IMR-90 (cell line): ENCODE results near the gene GPC6. TPM values are rescaled to one million over a fixed set of nuclear protein-coding genes. Genes with fewer than 3 reads are reported as not detected.

Source experiments
- ATAC-seq: fragments of 200-7000 bp; cut with Tn5 transposase; 2 replicates; pipeline ENCODE4 v1.9.1; 2020; ENCODE audit warnings: low read depth, mild to moderate bottlenecking, moderate library complexity
- BruUV-seq: library from RNA; stranded (reverse); fragments of 400-500 nt; replicated peaks from 2 replicates; lab custom pipeline; 2021; lab: Mats Ljungman, UMichigan
- CTCF ChIA-PET: fragments of 300-600 bp; formaldehyde crosslinking; extraction: SDS; loops from one replicate; lab custom pipeline; 2021; ENCODE audit warnings: antibody characterized with exemption; lab: Yijun Ruan, JAX
- POLR2A ChIA-PET: fragments of 300-600 bp; sonication (Branson Sonifier 250); formaldehyde crosslinking; loops from one replicate; lab custom pipeline; 2022; ENCODE audit warnings: antibody characterized with exemption; ENCODE audit not compliant: unreplicated experiment; lab: Charles Lee
- DNase-seq: peaks from one replicate; pipeline ENCODE4 v3.0.0; 2013
- H2AFZ ChIP-seq: replicated peaks from 2 replicates; pipeline ENCODE3; 2013; ENCODE audit warnings: low read length, mild to moderate bottlenecking; ENCODE audit not compliant: poor library complexity
- H2AK5ac ChIP-seq: 2 replicates; pipeline ENCODE4 v1.6.1; 2013; ENCODE audit warnings: low read depth, low read length, inconsistent platforms
- H2AK9ac ChIP-seq: replicated peaks from 2 replicates; pipeline ENCODE3; 2013; ENCODE audit warnings: mild to moderate bottlenecking, low read depth, low read length, moderate library complexity; ENCODE audit not compliant: poor library complexity
- H2BK120ac ChIP-seq: 2 replicates; pipeline ENCODE4 v1.6.1; 2013; ENCODE audit warnings: low read depth, low read length, inconsistent platforms
- H2BK15ac ChIP-seq: 3 replicates; pipeline ENCODE4 v1.6.1; 2013; ENCODE audit warnings: low read depth, low read length, inconsistent platforms
- H2BK20ac ChIP-seq: 2 replicates; pipeline ENCODE4 v1.6.1; 2013; ENCODE audit warnings: low read depth, mild to moderate bottlenecking, inconsistent platforms, low read length, moderate library complexity
- H2BK5ac ChIP-seq: 2 replicates; pipeline ENCODE4 v1.6.1; 2013; ENCODE audit warnings: mild to moderate bottlenecking, low read depth, low read length, inconsistent platforms; ENCODE audit not compliant: poor library complexity, severe bottlenecking
- H3K14ac ChIP-seq: replicated peaks from 2 replicates; pipeline ENCODE4 v1.6.1; 2013; ENCODE audit warnings: low read depth, low read length, inconsistent platforms
- H3K18ac ChIP-seq: 2 replicates; pipeline ENCODE4 v1.6.1; 2013; ENCODE audit warnings: low read depth, low read length, control low read depth
- H3K23ac ChIP-seq: 2 replicates; pipeline ENCODE4 v1.6.1; 2013; ENCODE audit warnings: low read depth, low read length, inconsistent platforms
- H3K27ac ChIP-seq: 2 replicates; pipeline ENCODE4 v1.5.1; 2013; ENCODE audit warnings: mild to moderate bottlenecking, control low read depth, low read length; ENCODE audit not compliant: insufficient read depth
- H3K27me3 ChIP-seq: 2 replicates; pipeline ENCODE4 v1.6.1; 2013; ENCODE audit warnings: low read length; ENCODE audit not compliant: control insufficient read depth, insufficient read depth
- H3K36me3 ChIP-seq: 2 replicates; pipeline ENCODE4 v1.6.1; 2013; ENCODE audit warnings: low read length, mixed read lengths; ENCODE audit not compliant: control insufficient read depth, insufficient read depth
- H3K4ac ChIP-seq: 2 replicates; pipeline ENCODE4 v1.6.1; 2013; ENCODE audit warnings: low read depth, low read length, inconsistent platforms
- H3K4me1 ChIP-seq: 2 replicates; pipeline ENCODE4 v1.6.1; 2013; ENCODE audit warnings: low read length, mixed read lengths; ENCODE audit not compliant: control insufficient read depth, insufficient read depth
- H3K4me2 ChIP-seq: 2 replicates; pipeline ENCODE4 v1.6.1; 2013; ENCODE audit warnings: low read depth, mild to moderate bottlenecking, control low read depth, low read length, moderate library complexity
- H3K4me3 ChIP-seq: 2 replicates; pipeline ENCODE4 v1.5.1; 2013; ENCODE audit warnings: low read depth, mild to moderate bottlenecking, control low read depth, low read length, moderate library complexity; ENCODE audit not compliant: insufficient read depth
- H3K56ac ChIP-seq: 2 replicates; pipeline ENCODE4 v1.6.1; 2013; ENCODE audit warnings: low read length, inconsistent platforms; ENCODE audit not compliant: insufficient read depth; ENCODE audit errors: extremely low read depth
- H3K79me1 ChIP-seq, 2 experiments: 2 replicates each; pipeline ENCODE4 v1.6.1; 2013; ENCODE audit warnings: low read length in 2 of 2, inconsistent platforms in 1 of 2, low read depth in 1 of 2
- H3K9ac ChIP-seq: 2 replicates; pipeline ENCODE4 v1.6.1; 2013; ENCODE audit warnings: low read depth, low read length, control low read depth
- H3K9me1 ChIP-seq: 2 replicates; pipeline ENCODE4 v1.6.1; 2013; ENCODE audit warnings: low read length, inconsistent platforms; ENCODE audit not compliant: insufficient read depth
- H3K9me3 ChIP-seq: 2 replicates; pipeline ENCODE4 v1.6.1; 2013; ENCODE audit warnings: low read length; ENCODE audit not compliant: control insufficient read depth, insufficient read depth
- H4K20me1 ChIP-seq: 2 replicates; pipeline ENCODE4 v1.6.1; 2013; ENCODE audit warnings: low read length, inconsistent platforms; ENCODE audit not compliant: insufficient read depth
- H4K5ac ChIP-seq: 2 replicates; pipeline ENCODE4 v1.6.1; 2013; ENCODE audit warnings: mild to moderate bottlenecking, low read depth, low read length, control low read depth
- H4K8ac ChIP-seq, 2 experiments: 2 replicates each; pipeline ENCODE4 v1.6.1; 2013; ENCODE audit warnings: low read depth in 2 of 2, low read length in 2 of 2, control low read depth in 1 of 2, inconsistent platforms in 1 of 2
- H4K91ac ChIP-seq: 2 replicates; pipeline ENCODE4 v1.6.1; 2013; ENCODE audit warnings: low read depth, low read length, inconsistent platforms; ENCODE audit not compliant: insufficient read depth
- CEBPB ChIP-seq: IDR thresholded peaks from 2 replicates; pipeline ENCODE4 v1.6.1; 2012; ENCODE audit warnings: low read depth, low read length, improper control_type of control experiment
- CTCF ChIP-seq: conservative IDR thresholded peaks from 2 replicates; pipeline ENCODE4 v1.5.1; 2012; ENCODE audit warnings: mild to moderate bottlenecking, low read depth, low read length, improper control_type of control experiment
- FOS ChIP-seq: fragments of 150-350 bp; IDR thresholded peaks from 2 replicates; pipeline ENCODE4 v1.6.1; 2016; ENCODE audit warnings: low read depth, low read length
- MAFK ChIP-seq: IDR thresholded peaks from 2 replicates; pipeline ENCODE4 v1.6.1; 2012; ENCODE audit warnings: low read depth, low read length, improper control_type of control experiment
- POLR2A ChIP-seq: IDR thresholded peaks from 2 replicates; pipeline ENCODE4 v1.6.1; 2012; ENCODE audit warnings: mild to moderate bottlenecking, low read depth, low read length
- RAD21 ChIP-seq: IDR thresholded peaks from 2 replicates; pipeline ENCODE4 v1.6.1; 2012; ENCODE audit warnings: low read length, improper control_type of control experiment
- RFX5 ChIP-seq: IDR thresholded peaks from 2 replicates; pipeline ENCODE4 v1.8.0; 2012; ENCODE audit warnings: low read depth, mild to moderate bottlenecking, low read length, moderate library complexity
- SMC3 ChIP-seq: fragments of 150-350 bp; IDR thresholded peaks from 2 replicates; pipeline ENCODE4 v1.6.1; 2016; ENCODE audit warnings: low read depth, mild to moderate bottlenecking, antibody characterized with exemption, low read length, moderate library complexity
- USF2 ChIP-seq: fragments of 150-350 bp; IDR thresholded peaks from 2 replicates; pipeline ENCODE4 v1.6.1; 2017; ENCODE audit warnings: mild to moderate bottlenecking, antibody characterized with exemption, low read length, low read depth
- WGBS, 2 experiments: methylation state at CpG; one replicate each; pipeline versions ENCODE4 v1.1.5 to v1.1.7; 2013; ENCODE audit warnings: missing lambda C conversion rate in 2 of 2; ENCODE audit not compliant: insufficient read length in 1 of 2; ENCODE audit errors: extremely low coverage in 2 of 2; 5-methylcytosine and 5-hydroxymethylcytosine counted together
- dilution Hi-C: fragments of 300-500 bp; cut with HindIII; formaldehyde crosslinking; loops from one replicate; pipeline ENCODE4 v1.14.3; 2018; ENCODE audit warnings: low sequenced_read_pairs; ENCODE audit not compliant: unreplicated experiment
- in situ Hi-C: fragments of 300-500 bp; cut with MboI; formaldehyde crosslinking; loops from 3 replicates; pipeline ENCODE4 v1.14.3; 2019; ENCODE audit warnings: low sequenced_read_pairs, inconsistent platforms, mixed read lengths
- intact Hi-C: fragments of 100-400 bp; cut with micrococcal nuclease; formaldehyde crosslinking; loops from 2 replicates; pipeline ENCODE4 v1.10.0; 2022
- polyA plus RNA-seq, 3 experiments: library from polyadenylated mRNA; depleted of rRNA; stranded (reverse); fragments of >200 nt; gene quantifications; 2 replicates each; pipeline ENCODE4 v1.2.3, GENCODE V29; 2012; ENCODE audit warnings: low replicate concordance in 1 of 3
- total RNA-seq: library from RNA; depleted of rRNA; stranded (reverse); fragments of >200 nt; gene quantifications from 2 replicates; pipeline ENCODE4 v1.2.3, GENCODE V29; 2012

The GPC6 gene
- total and polyA plus RNA-seq, 2 of the 4 experiments (the other 2 are of a cell fraction): 14.9 to 39.4 TPM

- 63% methylated on average over 3 of the region's 7 CpGs; no CpG with 5 or more reads in 1 of the 2 experiments for whole genome bisulfite sequencing, 2 experiments
- no peak overlapping the region for H2AK9ac ChIP-seq
- no peak overlapping the region for H2BK15ac ChIP-seq
- no peaks in the 10 kb centered on the region for H3K9me3 ChIP-seq
- no peak overlapping the region for H3K9ac ChIP-seq
- H3K4ac ChIP-seq: no peak overlapping the region
- dilution Hi-C loops (no loop called here), intact Hi-C loops (no loop called here), in situ Hi-C loops (no loop called here)
- no peak overlapping the region for H2BK5ac ChIP-seq
- no peaks in the 10 kb centered on the region for H3K36me3 ChIP-seq
- POLR2A ChIA-PET: no interaction called here
- no peak overlapping the region for H4K5ac ChIP-seq
- no peak overlapping the region for H3K56ac ChIP-seq
- peaks cover 5% of the 10 kb centered on the region for H3K27me3 ChIP-seq
- no peak overlapping the region for H3K4me2 ChIP-seq
- no peaks in the 10 kb centered on the region for H3K4me1 ChIP-seq
- no peak overlapping the region for H2BK20ac ChIP-seq
- CTCF ChIA-PET: interaction anchor here (0.6 to 0.7 kb wide), 2 partner anchors 20 to 32 kb away, joined by 7 to 8 read pairs; no protein-coding TSS in a partner anchor
- no peak overlapping the region for H4K91ac ChIP-seq
- no peaks in the 10 kb centered on the region for H4K20me1 ChIP-seq
- TF ChIP-seq RFX5 (no peak), SMC3 (0 out of 2 replicates have a peak, but pooled peaks have one; percentile 11), USF2 (no peak), FOS (no peak), CEBPB (peak; percentile 59), MAFK (no peak), CTCF (peak; percentile 40), RAD21 (peak; percentile 50; the same call in 1 of the 2 replicates), POLR2A (no peak)
- no peak overlapping the region for H3K27ac ChIP-seq
- ATAC-seq (no peak), DNase-seq (peak; percentile 24)
- no peaks in the 10 kb centered on the region for H3K9me1 ChIP-seq
- no peak overlapping the region for H4K8ac ChIP-seq
- H2BK120ac ChIP-seq: no peak overlapping the region
- no peak overlapping the region for H2AFZ ChIP-seq
- H3K23ac ChIP-seq: no peak overlapping the region
- H3K14ac ChIP-seq: no peak overlapping the region
- BruUV-seq: no TSS peak
- H3K4me3 ChIP-seq: no peak overlapping the region
- no peak overlapping the region for H3K18ac ChIP-seq
- no peaks in the 10 kb centered on the region for H3K79me1 ChIP-seq
- H2AK5ac ChIP-seq: no peak overlapping the region
Measured at GRCh38 chr13:94416454-94417080, 1190.0 kb downstream of the GPC6 start.
